GM20431 (cell line): Measurements from ENCODE around the gene EFTUD2.

Experiments
- in situ Hi-C: fragments of 300-500 bp; cut with MseI, MboI; formaldehyde crosslinking; loops from one replicate; pipeline ENCODE4 v1.15.0; 2020; ENCODE audit warnings: low sequenced_read_pairs; ENCODE audit not compliant: unreplicated experiment

The EFTUD2 gene

DNA sequence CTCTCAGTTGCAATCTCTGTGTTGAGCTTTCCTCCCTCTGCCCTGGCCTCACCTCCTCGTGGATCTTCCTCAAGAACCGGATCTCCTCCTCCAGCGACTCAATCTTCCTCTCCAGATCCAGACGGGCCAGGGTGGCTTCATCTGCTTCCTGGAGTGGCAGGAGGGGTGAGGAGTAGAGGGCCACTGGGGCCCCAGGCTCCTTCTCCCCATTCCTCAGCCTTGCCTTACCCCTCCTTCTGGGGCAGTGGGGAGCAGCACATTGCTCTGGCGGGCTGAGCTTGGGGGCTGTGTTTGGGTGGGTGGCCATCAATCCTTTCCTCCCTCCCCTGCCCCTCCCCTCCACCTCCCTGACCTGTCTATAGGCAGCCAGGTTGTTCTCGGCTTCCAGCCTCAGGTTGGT lies 14.4 kb upstream of the EFTUD2 start:
- in situ Hi-C loops, result loop anchor here (25.0 kb wide), 1 partner anchor 199 kb away; no protein-coding TSS in a partner anchor

DNA sequence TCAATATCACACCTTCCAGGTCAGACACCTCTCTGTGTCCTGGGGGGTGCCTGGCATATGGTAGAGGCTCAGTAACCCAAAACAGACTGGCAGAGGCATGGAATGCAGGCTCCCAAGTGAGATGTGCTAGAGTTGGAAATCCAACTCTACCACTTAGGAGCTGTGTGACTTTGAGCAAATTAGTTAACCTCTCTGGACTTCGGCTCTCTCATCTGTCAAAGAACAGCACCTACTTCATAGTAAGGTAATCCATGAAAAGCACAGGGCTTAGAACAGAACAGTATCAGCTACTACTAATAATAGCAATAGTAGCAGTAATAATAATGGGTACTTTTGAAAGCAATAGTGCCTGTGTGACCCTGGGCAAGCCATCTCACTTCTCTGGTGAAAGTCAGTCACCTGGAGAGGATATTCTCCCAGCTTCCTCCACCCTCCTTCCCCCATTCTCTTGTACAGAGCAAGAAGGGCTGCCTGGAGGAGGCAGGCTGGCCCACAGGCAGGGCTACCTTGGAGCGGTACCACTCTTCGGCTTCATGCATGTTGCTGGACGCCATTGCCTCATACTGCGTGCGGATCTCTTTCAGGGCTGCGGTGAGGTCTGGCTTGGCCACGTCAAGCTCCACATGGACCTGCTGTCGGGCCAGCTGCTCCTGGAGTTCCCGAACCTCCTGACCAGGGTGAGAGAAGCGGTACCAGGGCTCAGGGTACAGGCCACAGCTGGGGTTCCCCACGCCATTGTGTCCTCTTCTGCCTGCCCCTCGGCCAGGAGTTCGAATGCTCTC lies 13.7 kb upstream of the EFTUD2 start:
- in situ Hi-C loops, result loop anchor here (25.0 kb wide), 1 partner anchor 199 kb away; no protein-coding TSS in a partner anchor

DNA sequence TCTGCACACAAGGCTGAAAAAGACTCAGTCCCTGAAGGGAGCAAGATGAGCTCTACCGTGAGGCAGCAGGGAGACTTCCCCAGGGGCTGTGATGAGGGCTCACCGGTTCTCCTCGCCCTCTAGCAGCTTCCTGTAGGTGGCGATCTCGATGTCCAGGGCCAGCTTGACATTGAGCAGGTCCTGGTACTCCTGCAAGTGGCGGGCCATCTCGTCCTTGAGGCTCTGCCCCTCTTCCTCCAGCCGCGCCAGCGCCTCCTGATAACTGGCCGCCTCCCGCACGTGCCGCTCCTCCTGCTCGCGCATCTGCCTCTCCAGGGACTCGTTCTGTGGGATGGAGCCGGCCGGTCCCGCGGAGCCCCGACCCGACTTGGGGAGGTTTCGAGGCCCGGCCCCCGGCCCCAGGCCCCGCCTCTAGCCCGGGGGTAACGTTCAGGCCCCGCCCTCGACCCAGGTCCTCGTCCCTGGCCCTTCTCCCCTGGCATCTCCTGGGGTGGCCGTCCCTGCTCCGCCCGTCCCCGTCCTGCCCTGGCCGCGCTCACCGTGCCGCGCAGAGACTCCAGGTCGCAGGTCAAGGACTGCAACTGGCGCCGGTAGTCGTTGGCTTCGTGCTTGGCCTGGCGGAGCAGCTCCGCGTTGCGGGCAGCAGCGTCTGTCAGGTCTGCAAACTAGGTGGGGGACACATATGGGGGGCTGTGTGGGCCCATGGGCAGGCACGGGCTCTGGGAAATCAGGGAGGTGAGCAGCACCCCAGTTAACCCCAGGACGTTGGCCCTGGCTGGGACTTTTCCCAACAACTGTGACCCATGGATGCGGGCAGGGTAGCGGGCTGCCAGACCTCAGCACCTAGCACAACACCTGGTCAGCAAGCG lies 12.1 kb upstream of the EFTUD2 start:
- in situ Hi-C loops, result loop anchor here (25.0 kb wide), 1 partner anchor 201 kb away; no protein-coding TSS in a partner anchor

DNA sequence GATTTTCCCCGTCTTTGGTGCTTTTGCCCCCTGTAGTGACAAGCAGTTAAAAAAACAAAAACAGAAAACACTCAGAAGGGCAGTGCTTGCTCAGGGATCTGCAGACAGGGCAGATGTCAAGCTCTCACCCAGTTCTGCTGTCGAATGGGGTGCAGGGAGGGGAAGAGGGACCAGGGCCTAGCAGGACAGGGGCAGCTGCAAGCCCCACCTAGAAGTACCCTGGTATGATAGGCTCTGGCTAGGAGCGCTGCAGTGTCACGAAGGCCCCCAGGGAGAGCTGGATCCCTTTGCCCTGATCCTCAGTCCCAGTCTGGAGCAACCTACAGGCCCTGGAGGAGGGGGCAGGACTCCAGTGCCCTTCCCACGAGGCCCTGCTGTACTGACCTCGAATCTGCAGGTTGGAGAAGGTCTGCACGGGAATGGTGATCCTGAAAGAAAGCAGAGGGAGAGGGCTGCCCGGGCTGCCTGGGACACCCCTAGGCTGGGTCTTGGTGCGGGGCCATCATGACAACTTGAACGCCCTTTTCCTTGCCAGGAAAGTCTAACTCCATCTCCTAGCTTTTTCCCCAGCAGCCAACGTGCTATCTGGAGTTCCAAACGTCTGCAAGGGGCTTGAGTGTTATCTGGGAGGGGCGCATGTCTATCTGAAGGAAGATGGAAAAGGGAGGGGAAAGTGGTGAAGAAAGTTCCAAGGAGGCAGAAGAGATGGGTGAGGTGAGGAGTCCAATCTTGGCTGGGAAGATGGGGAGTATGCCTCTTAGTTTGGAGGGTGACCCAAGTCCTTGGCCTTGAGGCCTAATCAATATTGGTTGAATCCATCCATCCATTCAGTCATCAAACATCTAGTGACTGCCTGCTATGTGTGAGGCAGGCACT lies 11.2 kb upstream of the EFTUD2 start:
- in situ Hi-C loops, result loop anchor here (25.0 kb wide), 1 partner anchor 202 kb away; no protein-coding TSS in a partner anchor

DNA sequence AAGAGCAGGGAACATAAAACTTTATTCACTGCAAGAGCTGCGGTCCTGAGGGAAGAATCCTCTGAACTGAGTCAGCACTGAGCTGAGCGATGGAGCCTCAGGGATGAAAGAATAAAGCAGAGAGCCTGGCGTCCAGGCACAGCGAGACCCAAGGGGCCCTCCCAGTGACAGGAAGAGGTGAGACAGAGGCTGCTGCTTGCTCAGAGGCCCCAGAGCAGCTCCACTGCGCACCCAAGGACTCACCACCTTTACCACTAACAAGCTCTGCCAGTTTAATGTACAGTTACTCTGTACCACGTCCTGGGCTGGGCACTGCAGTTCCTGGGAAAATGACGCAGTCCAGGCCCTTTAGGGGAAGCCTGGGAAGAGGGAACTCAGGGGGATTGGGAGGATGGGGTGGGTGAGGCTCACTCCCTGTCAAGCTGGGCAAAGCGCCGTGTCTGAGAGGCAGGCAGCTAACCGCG lies 10.5 kb upstream of the EFTUD2 start:
- in situ Hi-C loops, result loop anchor here (25.0 kb wide), 1 partner anchor 203 kb away; no protein-coding TSS in a partner anchor

GRCh38 chr17:44908761-44909326 lies 9.6 kb upstream of the EFTUD2 start:
- in situ Hi-C loops, result loop anchor here (25.0 kb wide), 1 partner anchor 203 kb away; no protein-coding TSS in a partner anchor

- in situ Hi-C loops, result loop anchor here (25.0 kb wide), 1 partner anchor 204 kb away; no protein-coding TSS in a partner anchor
Observed at GRCh38 chr17:44907729-44908470, 8.7 kb upstream of the EFTUD2 start.

GRCh38 chr17:44906763-44907728 lies 7.8 kb upstream of the EFTUD2 start:
- in situ Hi-C loops, result loop anchor here (25.0 kb wide), 1 partner anchor 205 kb away; no protein-coding TSS in a partner anchor

- in situ Hi-C loops, result loop anchor here (25.0 kb wide), 1 partner anchor 206 kb away; no protein-coding TSS in a partner anchor
Observed at GRCh38 chr17:44906010-44906646, 6.9 kb upstream of the EFTUD2 start.

DNA sequence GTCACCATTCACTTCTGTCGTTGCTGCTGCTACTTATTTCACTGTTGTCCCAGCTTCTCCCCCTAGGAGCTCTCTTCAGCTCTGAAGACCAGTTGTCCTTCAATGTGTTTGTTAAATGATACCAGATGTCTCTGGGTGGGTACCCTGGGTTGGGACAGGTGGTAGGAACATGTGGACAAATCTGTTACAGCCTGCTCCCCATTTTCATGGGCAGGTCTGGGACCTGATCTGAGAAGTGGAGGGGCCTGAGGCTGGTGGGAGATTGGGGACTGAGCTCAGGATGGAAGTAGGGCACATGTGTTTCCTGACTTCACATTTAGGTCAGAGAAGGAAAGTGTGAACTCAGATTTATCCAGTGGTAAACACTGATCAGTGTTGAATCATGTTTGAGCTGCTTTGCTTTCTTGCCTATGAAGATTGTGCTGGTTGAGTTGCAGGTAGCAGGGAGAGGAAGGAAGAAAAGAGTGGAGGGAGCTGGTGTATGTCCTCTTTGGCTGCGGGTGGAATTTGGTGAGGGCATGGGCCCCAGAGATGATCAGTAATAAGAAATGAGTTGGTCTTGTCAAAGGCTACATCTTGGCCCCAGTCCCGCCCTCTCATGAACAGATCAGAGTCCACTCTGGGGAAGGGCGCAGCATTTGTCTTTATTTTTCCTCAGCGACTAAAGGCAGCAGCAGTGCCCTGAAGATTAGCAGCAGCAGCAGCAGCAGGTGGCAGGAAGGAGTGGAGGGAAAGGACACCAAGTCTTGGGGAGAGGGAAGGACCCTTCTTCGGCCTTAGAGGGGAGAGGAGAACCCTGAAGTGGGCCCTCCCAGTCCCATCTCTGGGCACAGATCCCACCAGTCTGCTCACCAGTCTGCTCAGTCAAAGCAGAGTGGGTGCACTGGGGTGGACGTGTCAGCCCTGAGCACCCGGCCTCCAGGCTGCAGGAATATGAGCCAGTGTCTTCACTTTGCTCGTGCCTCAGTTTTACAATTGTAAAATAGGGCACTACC lies 6.1 kb upstream of the EFTUD2 start:
- in situ Hi-C loops, result loop anchor here (25.0 kb wide), 1 partner anchor 207 kb away; no protein-coding TSS in a partner anchor

- in situ Hi-C loops, result loop anchor here (25.0 kb wide), 1 partner anchor 208 kb away; no protein-coding TSS in a partner anchor
Observed at GRCh38 chr17:44904001-44904984, 5.0 kb upstream of the EFTUD2 start.

- in situ Hi-C loops, result loop anchor here (25.0 kb wide), 1 partner anchor 209 kb away; no protein-coding TSS in a partner anchor
Observed at GRCh38 chr17:44903012-44903685, 3.9 kb upstream of the EFTUD2 start.

DNA sequence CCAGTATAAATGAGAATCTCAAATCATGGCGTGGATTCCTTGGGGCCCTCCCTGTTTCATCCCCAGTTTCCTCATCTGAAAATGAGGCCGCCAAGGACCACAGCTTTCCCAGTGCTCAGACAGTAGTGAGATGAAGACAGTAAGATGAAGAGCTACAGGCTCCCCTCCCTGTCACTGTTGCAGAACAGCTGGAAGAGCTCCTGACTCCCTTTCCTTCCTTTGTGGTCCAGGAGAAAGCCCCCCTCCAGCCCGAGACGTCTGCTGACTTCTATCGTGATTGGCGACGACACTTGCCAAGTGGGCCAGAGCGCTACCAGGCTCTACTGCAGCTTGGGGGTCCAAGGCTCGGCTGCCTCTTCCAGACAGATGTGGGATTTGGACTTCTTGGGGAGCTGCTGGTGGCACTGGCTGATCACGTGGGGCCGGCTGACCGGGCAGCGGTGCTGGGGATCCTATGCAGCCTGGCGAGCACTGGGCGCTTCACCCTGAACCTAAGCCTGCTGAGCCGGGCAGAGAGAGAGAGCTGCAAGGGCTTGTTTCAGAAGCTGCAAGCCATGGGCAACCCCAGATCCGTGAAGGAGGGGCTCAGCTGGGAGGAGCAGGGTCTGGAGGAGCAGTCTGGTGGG lies 3.0 kb upstream of the EFTUD2 start:
- in situ Hi-C loops, result loop anchor here (25.0 kb wide), 1 partner anchor 210 kb away; no protein-coding TSS in a partner anchor
